ENCODE data around the gene WDR82.

GRCh38 chr3:52221563-52222318 lies 56.7 kb downstream of the WDR82 start:
- TF ChIP-seq, protein P1, sequence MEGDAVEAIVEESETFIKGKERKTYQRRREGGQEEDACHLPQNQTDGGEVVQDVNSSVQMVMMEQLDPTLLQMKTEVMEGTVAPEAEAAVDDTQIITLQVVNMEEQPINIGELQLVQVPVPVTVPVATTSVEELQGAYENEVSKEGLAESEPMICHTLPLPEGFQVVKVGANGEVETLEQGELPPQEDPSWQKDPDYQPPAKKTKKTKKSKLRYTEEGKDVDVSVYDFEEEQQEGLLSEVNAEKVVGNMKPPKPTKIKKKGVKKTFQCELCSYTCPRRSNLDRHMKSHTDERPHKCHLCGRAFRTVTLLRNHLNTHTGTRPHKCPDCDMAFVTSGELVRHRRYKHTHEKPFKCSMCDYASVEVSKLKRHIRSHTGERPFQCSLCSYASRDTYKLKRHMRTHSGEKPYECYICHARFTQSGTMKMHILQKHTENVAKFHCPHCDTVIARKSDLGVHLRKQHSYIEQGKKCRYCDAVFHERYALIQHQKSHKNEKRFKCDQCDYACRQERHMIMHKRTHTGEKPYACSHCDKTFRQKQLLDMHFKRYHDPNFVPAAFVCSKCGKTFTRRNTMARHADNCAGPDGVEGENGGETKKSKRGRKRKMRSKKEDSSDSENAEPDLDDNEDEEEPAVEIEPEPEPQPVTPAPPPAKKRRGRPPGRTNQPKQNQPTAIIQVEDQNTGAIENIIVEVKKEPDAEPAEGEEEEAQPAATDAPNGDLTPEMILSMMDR (IDR thresholded peaks at IDR 0.05), result no peak
- TF ChIP-seq POLR2A (IDR thresholded peaks at IDR 0.05), result no peak
- no peak for TF ChIP-seq POLR2AphosphoS5 (IDR thresholded peaks at IDR 0.05)
- TF ChIP-seq EP300 (IDR thresholded peaks at IDR 0.05), result no peak
